GM23338 (cell line): ENCODE results near the gene MAPKBP1. TPM values are rescaled to one million over a fixed set of nuclear protein-coding genes. Genes with fewer than 3 reads are reported as not detected.

ENCODE experiments used
- ATAC-seq: fragments of 200-7000 bp; cut with Tn5 transposase; 3 replicates; pipeline ENCODE4 v1.9.1; 2020
- DNase-seq: peaks from one replicate; pipeline ENCODE4 v3.0.0-alpha.2; 2015; ENCODE audit warnings: low spot score
- H2AFZ ChIP-seq: fragments of 200-600 bp; sonication (generic); 2 replicates; pipeline ENCODE4 v1.8.0; 2016; ENCODE audit warnings: antibody characterized with exemption, mild to moderate bottlenecking, moderate library complexity
- H3F3A ChIP-seq: fragments of 200-600 bp; sonication (generic); replicated peaks from 2 replicates; pipeline ENCODE4 v1.8.0; 2017; ENCODE audit warnings: antibody characterized with exemption, mixed run types, low read depth
- H3K27ac ChIP-seq: fragments of 200-600 bp; sonication (generic); 2 replicates; pipeline ENCODE4 v1.6.1; 2016; ENCODE audit warnings: low read depth
- H3K27me3 ChIP-seq: fragments of 200-600 bp; sonication (generic); 2 replicates; pipeline ENCODE4 v1.8.0; 2016; ENCODE audit warnings: mild to moderate bottlenecking, mixed run types, moderate library complexity; ENCODE audit not compliant: insufficient read depth
- H3K36me3 ChIP-seq: fragments of 200-600 bp; sonication (generic); 2 replicates; pipeline ENCODE4 v1.8.0; 2016; ENCODE audit warnings: mild to moderate bottlenecking; ENCODE audit not compliant: insufficient read depth
- H3K4me1 ChIP-seq: fragments of 200-600 bp; sonication (generic); 2 replicates; pipeline ENCODE4 v1.8.0; 2016; ENCODE audit warnings: mild to moderate bottlenecking, moderate library complexity; ENCODE audit not compliant: insufficient read depth
- H3K4me2 ChIP-seq: fragments of 200-600 bp; sonication (generic); 2 replicates; pipeline ENCODE4 v1.7.1; 2017; ENCODE audit warnings: mixed run types
- H3K4me3 ChIP-seq: fragments of 200-600 bp; sonication (generic); 2 replicates; pipeline ENCODE4 v1.6.1; 2016; ENCODE audit warnings: mixed run types
- H3K79me2 ChIP-seq: fragments of 200-600 bp; sonication (generic); replicated peaks from 2 replicates; pipeline ENCODE4 v1.8.0; 2017; ENCODE audit warnings: mild to moderate bottlenecking; ENCODE audit not compliant: insufficient read depth
- H3K9me2 ChIP-seq: fragments of 200-600 bp; sonication (generic); 2 replicates; pipeline ENCODE4 v1.8.0; 2017; ENCODE audit not compliant: insufficient read depth
- H4K20me1 ChIP-seq: fragments of 200-600 bp; sonication (generic); replicated peaks from 2 replicates; pipeline ENCODE4 v1.8.0; 2017; ENCODE audit warnings: mild to moderate bottlenecking; ENCODE audit not compliant: insufficient read depth
- H3K27ac Mint-ChIP-seq: 2 replicates; pipeline ENCODE4 v1.8.0; 2020; ENCODE audit warnings: inconsistent platforms, mild to moderate bottlenecking, moderate library complexity, mixed read lengths
- H3K27me3 Mint-ChIP-seq: 3 replicates; pipeline ENCODE4 v1.8.0; 2022; ENCODE audit warnings: low read depth, mild to moderate bottlenecking, moderate library complexity, mixed read lengths, inconsistent platforms; ENCODE audit not compliant: insufficient read depth, poor library complexity
- H3K36me3 Mint-ChIP-seq: 3 replicates; pipeline ENCODE4 v1.8.0; 2021; ENCODE audit warnings: low read depth, mild to moderate bottlenecking, inconsistent platforms, moderate library complexity, mixed read lengths
- H3K4me1 Mint-ChIP-seq: 3 replicates; pipeline ENCODE4 v1.8.0; 2020; ENCODE audit warnings: mild to moderate bottlenecking, inconsistent platforms, mixed read lengths
- H3K4me3 Mint-ChIP-seq: 3 replicates; pipeline ENCODE4 v1.8.0; 2021; ENCODE audit warnings: moderate library complexity, mild to moderate bottlenecking, inconsistent platforms, mixed read lengths
- H3K9me3 Mint-ChIP-seq: 3 replicates; pipeline ENCODE4 v1.8.0; 2020; ENCODE audit warnings: moderate library complexity, mild to moderate bottlenecking, inconsistent platforms, mixed read lengths
- EZH2 ChIP-seq: fragments of 200-600 bp; sonication (generic); IDR thresholded peaks from one replicate; pipeline ENCODE4 v1.8.0; 2017; ENCODE audit warnings: antibody characterized with exemption, mild to moderate bottlenecking, low read depth; ENCODE audit not compliant: unreplicated experiment
- EZH2phosphoT487 ChIP-seq: fragments of 200-600 bp; sonication (generic); IDR thresholded peaks from one replicate; pipeline ENCODE4 v1.8.1; 2018; ENCODE audit warnings: antibody characterized with exemption; ENCODE audit not compliant: unreplicated experiment
- JUNB ChIP-seq: IDR thresholded peaks from one replicate; pipeline ENCODE4 v1.6.1; 2016; ENCODE audit warnings: antibody characterized with exemption; ENCODE audit not compliant: unreplicated experiment
- REST ChIP-seq: IDR thresholded peaks from one replicate; pipeline ENCODE4 v1.6.1; 2018; ENCODE audit warnings: antibody characterized with exemption; ENCODE audit not compliant: unreplicated experiment
- STAT1 ChIP-seq: IDR thresholded peaks from one replicate; pipeline ENCODE4 v1.6.1; 2016; ENCODE audit warnings: antibody characterized with exemption; ENCODE audit not compliant: unreplicated experiment
- ZNF114 ChIP-seq: fragments of 250-450 bp; sonication (Bioruptor Pico); IDR thresholded peaks from 2 replicates; pipeline ENCODE4 v1.5.0; 2020; ENCODE audit warnings: mild to moderate bottlenecking, moderate library complexity
- ZNF331 ChIP-seq: fragments of 250-450 bp; sonication (Bioruptor Pico); IDR thresholded peaks from 2 replicates; pipeline ENCODE4 v1.5.0; 2020; ENCODE audit warnings: low read depth, mild to moderate bottlenecking, moderate library complexity
- polyA plus RNA-seq: library from polyadenylated mRNA; unstranded; fragments of >200 nt; fragmentation: Nextera tagmentation; extraction: Ambion mirVana; gene quantifications from 2 replicates; pipeline ENCODE4 v1.2.1, GENCODE V29; 2016
- total RNA-seq: library from RNA; depleted of rRNA; stranded (reverse); fragments of >200 nt; shearing (Covaris generic); gene quantifications from 2 replicates; pipeline ENCODE4 v1.2.3, GENCODE V29; 2014
- TF ChIP-seq, protein P1 (sequence below): fragments of 250-450 bp; sonication (Bioruptor Pico); IDR thresholded peaks from 2 replicates; pipeline ENCODE4 v1.5.0; 2020; ENCODE audit warnings: mild to moderate bottlenecking, moderate library complexity

The MAPKBP1 gene
- total and polyA plus RNA-seq, 2 experiments from 2014 or later, result 1.9 to 8.9 TPM

DNA sequence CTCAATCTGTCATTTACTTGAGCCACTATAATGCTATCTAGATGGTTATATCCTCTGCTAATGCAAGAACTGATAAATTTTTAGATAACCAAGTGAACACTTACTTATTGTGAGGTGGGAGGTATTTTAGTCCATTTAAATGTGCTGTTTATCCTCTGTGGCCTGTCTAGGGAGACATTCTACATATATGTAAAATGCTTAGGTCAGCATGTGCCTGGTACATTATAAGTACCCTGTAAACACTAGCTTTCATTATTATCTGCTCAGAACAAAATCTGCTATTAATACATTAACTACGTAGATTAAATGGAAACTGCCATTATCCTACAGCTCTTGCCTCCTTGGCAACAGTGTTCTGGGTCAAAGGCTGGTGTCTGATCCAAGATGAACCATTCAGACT lies 41.8 kb upstream of the MAPKBP1 start (continued):
- TF ChIP-seq, protein P1, sequence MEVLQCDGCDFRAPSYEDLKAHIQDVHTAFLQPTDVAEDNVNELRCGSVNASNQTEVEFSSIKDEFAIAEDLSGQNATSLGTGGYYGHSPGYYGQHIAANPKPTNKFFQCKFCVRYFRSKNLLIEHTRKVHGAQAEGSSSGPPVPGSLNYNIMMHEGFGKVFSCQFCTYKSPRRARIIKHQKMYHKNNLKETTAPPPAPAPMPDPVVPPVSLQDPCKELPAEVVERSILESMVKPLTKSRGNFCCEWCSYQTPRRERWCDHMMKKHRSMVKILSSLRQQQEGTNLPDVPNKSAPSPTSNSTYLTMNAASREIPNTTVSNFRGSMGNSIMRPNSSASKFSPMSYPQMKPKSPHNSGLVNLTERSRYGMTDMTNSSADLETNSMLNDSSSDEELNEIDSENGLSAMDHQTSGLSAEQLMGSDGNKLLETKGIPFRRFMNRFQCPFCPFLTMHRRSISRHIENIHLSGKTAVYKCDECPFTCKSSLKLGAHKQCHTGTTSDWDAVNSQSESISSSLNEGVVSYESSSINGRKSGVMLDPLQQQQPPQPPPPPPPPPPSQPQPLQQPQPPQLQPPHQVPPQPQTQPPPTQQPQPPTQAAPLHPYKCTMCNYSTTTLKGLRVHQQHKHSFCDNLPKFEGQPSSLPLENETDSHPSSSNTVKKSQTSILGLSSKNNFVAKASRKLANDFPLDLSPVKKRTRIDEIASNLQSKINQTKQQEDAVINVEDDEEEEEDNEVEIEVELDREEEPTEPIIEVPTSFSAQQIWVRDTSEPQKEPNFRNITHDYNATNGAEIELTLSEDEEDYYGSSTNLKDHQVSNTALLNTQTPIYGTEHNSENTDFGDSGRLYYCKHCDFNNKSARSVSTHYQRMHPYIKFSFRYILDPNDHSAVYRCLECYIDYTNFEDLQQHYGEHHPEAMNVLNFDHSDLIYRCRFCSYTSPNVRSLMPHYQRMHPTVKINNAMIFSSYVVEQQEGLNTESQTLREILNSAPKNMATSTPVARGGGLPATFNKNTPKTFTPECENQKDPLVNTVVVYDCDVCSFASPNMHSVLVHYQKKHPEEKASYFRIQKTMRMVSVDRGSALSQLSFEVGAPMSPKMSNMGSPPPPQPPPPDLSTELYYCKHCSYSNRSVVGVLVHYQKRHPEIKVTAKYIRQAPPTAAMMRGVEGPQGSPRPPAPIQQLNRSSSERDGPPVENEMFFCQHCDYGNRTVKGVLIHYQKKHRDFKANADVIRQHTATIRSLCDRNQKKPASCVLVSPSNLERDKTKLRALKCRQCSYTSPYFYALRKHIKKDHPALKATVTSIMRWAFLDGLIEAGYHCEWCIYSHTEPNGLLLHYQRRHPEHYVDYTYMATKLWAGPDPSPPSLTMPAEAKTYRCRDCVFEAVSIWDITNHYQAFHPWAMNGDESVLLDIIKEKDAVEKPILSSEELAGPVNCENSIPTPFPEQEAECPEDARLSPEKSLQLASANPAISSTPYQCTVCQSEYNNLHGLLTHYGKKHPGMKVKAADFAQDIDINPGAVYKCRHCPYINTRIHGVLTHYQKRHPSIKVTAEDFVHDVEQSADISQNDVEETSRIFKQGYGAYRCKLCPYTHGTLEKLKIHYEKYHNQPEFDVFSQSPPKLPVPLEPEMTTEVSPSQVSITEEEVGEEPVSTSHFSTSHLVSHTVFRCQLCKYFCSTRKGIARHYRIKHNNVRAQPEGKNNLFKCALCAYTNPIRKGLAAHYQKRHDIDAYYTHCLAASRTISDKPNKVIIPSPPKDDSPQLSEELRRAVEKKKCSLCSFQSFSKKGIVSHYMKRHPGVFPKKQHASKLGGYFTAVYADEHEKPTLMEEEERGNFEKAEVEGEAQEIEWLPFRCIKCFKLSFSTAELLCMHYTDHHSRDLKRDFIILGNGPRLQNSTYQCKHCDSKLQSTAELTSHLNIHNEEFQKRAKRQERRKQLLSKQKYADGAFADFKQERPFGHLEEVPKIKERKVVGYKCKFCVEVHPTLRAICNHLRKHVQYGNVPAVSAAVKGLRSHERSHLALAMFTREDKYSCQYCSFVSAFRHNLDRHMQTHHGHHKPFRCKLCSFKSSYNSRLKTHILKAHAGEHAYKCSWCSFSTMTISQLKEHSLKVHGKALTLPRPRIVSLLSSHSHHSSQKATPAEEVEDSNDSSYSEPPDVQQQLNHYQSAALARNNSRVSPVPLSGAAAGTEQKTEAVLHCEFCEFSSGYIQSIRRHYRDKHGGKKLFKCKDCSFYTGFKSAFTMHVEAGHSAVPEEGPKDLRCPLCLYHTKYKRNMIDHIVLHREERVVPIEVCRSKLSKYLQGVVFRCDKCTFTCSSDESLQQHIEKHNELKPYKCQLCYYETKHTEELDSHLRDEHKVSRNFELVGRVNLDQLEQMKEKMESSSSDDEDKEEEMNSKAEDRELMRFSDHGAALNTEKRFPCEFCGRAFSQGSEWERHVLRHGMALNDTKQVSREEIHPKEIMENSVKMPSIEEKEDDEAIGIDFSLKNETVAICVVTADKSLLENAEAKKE (CRISPR knock-in tag), result no peak
- TF ChIP-seq JUNB (no peak), STAT1 (no peak), ZNF114 (no peak), REST (no peak), EZH2phosphoT487 (no peak)

DNA sequence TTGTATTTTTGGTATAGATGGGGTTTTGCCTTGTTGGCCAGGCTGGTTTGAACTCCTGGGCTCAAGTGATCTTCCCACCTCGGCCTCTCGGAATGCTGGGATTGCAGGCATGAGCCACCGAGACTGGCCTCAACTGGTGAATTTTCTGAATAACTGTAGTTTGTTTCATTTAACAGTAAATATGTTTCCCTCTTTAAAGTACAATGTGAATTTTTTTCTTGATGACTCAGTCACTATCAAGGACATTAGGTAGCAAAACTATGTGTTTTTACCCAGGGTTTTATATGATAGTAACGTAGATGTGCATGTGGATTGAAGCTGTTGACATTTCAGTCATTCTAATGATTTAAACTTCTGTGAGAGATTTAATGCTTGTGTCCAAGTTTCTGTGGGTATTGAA lies 40.2 kb upstream of the MAPKBP1 start:
- H3K27me3 ChIP-seq, result no peaks in the 10 kb centered on the region
- Mint-ChIP-seq H3K27ac (0 out of 2 replicates have a peak overlapping the region, but pooled peaks have one; percentile 59), H3K27me3 (peaks cover 4% of the 10 kb centered on the region), H3K4me3 (no peak overlapping the region), H3K9me3 (no peaks in the 10 kb centered on the region), H3K36me3 (peaks cover 35% of the 10 kb centered on the region), H3K4me1 (no peaks in the 10 kb centered on the region)
- no peak overlapping the region for H3K27ac ChIP-seq
- H3F3A ChIP-seq, result no peaks in the 10 kb centered on the region
- H2AFZ ChIP-seq, result no peak overlapping the region
- no peak overlapping the region for H3K4me3 ChIP-seq
- no peaks in the 10 kb centered on the region for H3K4me1 ChIP-seq
- DNase-seq (no peak), ATAC-seq (no peak)
- H3K36me3 ChIP-seq, result peaks cover 24% of the 10 kb centered on the region
- H3K4me2 ChIP-seq, result no peak overlapping the region
- H4K20me1 ChIP-seq, result peaks cover 6% of the 10 kb centered on the region
- no peaks in the 10 kb centered on the region for H3K9me2 ChIP-seq
- no peaks in the 10 kb centered on the region for H3K79me2 ChIP-seq
- TF ChIP-seq ZNF331 (CRISPR knock-in tag) (no peak), REST (no peak), EZH2 (no peak), ZNF114 (no peak)
